HG03135 (cell line): ENCODE results near the gene PRICKLE4.
"Not testable (repeated sequence)": the region's sequence is repeated elsewhere in the genome, so short reads cannot be mapped to it uniquely, and the experiment has no call there.

ENCODE experiments used
- ATAC-seq: cut with Tn5 transposase; IDR thresholded peaks from one replicate; pipeline ENCODE4 v1.9.1; 2021; ENCODE audit warnings: mild to moderate bottlenecking, moderate library complexity; ENCODE audit not compliant: unreplicated experiment

The PRICKLE4 gene

DNA sequence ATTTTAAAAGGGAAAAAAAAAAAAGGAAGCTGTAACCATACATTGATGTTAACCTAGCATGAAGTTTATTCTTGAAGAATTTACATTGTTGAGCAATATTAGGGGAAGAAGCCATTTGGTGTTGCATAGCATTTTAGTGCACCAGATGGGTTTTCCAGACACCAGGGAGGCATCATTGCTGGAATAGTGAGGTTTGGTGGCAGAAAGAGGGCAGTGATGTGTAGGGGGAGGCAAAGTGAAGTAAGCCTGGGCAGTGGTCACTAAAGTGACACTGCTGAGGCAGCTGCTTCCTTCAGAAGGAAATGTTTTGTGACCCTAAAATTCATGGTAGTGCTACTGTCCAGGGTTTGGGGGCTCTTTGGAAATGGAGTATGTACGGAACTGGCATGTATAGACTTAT, 9.5 kb downstream of the PRICKLE4 start:
- no peak for ATAC-seq

DNA sequence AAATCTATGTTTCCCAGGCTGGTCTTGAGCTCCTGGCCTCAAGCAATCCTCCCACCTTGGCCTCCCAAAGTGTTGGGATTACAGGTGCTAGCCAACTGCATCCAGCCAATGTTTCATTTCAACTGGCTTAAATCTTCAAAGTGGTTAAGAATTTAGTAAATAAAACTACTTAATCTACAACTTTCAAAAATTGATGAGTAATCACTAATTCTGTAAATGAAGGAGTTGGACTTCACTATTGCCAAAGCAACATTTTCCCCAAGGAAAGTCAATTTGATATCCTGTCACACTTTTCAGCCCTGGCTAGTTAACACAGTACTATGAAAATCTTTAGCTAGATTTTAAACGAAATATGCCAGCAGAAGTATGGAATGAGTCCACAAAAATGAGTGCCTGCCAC, 10.7 kb downstream of the PRICKLE4 start:
- no peak for ATAC-seq

DNA sequence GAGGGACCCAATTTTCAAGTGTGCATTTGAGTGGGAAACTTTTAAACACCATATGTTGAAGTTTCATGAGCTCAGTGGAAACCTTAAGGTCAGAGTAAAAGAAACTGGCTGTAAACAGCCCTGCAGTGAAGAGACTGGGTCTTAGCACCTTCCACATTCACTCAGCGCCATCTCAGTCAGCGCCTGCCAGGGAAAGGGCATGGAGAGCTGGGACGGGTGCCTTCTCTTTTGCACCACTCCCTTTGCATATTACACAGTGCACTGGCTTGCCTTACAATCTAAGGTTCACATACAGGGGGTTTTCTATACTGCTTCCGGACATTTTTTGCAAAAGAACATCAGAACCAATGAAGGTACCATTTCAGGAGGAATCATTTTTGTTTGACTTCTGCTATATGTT, 11.4 kb downstream of the PRICKLE4 start:
- no peak for ATAC-seq

DNA sequence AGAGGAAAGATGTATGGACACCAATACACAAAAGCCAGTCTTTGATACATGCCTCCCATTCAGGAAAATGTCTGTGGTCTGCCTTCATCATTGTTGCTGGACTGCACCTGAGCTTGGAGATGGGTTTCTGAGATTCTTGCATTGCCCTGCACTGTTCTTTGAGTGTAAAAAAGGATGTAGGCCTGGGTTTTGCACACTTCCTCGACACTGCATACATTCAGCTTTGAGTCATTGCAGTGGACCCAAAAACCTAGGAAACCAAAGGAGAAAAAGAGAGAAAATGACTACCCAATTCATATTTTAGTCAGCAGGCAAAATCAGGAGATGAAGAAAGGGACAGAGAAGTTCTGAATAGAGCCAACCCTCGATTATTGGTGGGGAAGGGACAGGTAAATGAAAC, 15.9 kb downstream of the PRICKLE4 start:
- no peak for ATAC-seq

DNA sequence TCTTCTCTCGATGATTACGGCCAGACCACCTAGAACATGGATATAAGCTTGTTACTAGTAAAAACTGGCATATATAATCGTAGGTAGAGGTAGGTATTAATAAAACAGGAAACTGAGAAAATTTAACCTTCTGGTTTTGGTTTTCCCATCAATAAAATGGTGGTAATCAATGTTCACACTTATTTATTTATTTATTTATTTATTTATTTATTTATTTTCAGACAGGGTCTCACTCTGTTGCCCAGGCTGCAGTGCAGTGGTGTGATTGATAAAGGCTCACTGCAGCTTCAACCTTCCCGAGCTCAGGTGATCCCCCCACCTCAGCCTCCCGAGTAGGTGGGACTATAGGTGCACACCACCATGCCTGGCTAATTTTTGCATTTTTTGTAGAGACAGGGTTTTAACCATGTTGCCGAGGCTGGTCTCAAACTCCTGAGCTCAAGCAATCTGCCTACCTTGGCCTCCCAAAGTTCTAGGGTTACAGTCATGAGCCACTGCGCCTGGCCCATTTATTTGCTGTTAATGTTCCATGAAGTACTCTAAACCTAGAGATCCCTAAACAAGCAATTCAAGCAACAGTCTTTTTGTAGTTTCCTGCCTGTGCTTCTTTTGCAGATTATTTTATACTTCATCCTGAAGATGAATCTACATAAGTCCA, 18.4 kb downstream of the PRICKLE4 start:
- no peak for ATAC-seq

DNA sequence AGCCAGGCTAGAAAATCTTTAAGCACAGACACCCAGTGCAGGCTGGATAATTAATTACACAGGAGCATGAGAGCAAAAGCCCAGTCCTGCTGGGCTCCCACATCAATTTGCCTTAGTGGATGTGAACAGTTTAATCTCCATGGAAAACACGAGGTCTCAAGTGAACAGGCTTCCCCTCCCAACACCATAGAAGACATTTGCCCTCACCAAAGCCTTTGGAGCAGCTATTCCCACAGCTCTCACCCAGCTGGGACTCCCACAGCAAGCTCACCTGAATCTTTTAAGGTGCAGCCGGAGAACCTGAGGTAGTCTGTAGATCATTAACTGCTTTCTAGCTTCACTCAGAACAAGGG, 19.0 kb downstream of the PRICKLE4 start:
- no peak for ATAC-seq

DNA sequence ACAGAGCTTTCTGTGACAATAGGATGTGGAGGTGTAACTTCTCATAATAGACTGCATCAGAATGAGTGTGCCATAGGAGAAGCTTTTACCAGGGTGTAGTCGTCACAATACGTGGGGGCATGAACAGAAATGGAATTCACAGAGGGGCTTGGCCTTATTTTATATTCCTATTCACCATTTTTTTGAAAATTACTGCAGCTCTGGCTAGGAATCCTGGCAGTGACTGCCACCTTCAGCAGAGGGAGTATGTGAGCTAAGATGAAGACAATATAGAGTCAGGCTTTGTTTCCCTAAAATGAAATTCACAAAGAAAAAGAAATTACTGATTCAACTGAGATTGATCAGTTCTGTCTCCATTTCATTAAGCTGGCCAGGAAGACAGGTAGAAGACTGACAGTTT, 20.8 kb downstream of the PRICKLE4 start:
- ATAC-seq, result no peak

DNA sequence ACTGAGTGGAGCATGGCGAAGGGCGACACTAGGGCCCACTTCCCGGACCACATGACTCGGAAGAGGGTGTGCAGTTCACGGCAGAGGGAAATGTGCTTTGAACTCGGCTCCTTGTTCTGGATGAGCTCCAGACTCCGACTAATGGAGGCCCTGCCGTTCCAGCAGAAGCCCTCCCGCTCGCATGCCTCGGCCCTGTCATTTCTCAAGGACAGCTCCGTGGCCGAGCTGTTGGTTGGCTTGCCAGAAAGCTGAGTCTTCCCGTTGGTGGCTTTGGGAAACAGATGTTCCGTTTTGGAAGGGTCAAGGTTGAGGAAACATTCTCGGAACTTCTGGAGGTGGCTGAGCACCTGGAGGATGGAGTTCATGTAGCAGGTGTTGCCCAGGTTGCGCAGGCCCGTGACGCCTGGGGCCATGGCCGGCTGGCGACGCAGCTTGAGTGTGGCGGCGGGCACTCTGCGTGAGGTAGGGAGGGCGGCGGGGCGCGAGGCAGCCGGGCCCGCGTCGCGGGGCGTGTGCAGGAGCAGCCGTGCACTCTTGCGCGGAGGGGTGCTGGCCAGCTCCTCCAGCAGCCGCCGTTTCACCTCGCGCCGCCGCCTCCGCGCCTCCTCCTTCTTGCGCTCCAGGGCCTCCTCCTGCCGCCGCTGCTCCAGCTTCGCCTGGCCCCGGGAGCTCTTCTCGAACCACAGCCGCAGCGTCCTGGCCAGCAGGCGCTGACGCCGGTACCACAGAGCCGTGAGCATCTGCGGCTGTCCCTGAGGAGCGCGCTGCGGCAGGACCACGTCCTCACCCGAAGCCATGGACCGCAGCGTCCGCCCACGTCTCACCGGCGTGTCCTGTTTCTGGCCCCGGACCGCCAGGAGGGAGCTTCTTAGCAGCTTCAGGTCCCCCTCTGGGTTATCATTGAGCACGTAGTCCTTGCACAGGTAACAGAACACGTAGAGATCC, 25.5 kb downstream of the PRICKLE4 start:
- ATAC-seq, result no peak

DNA sequence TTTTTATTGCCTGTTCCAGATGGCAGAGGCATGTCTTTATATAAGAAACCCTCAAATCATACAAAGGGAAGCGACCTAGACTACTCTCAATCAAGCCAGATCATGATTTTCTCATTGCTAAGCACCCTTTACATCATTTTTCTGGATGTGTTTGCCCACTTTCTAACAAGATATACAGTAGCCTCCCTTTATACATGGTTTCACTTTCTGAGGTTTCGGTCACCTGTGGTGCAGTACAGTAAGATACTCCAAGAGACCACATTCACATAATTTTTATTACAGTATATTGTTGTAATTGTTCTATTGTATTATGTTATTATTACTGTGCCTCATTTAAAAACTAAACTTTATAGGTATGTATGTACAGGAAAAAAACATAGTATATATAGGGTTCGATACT, 30.5 kb downstream of the PRICKLE4 start:
- ATAC-seq, result no peak

DNA sequence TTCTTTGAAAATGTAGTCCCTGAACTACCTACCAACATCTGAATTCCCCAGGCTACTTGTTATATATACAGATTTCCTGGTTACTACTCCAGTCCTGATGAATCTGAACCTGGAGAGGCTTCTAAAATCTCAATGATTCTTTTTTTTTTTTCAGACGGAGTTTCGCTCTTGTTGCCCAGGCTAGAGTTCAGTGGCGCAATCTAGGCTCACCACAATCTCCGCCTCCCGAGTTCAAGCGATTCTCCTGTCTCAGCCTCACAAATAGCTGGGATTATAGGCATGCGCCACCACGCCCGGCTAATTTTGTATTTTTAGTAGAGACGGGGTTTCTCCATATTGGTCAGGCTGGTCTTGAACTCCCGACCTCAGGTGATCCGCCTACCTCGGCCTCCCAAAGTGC, 31.4 kb downstream of the PRICKLE4 start:
- ATAC-seq, result not testable (repeated sequence)

DNA sequence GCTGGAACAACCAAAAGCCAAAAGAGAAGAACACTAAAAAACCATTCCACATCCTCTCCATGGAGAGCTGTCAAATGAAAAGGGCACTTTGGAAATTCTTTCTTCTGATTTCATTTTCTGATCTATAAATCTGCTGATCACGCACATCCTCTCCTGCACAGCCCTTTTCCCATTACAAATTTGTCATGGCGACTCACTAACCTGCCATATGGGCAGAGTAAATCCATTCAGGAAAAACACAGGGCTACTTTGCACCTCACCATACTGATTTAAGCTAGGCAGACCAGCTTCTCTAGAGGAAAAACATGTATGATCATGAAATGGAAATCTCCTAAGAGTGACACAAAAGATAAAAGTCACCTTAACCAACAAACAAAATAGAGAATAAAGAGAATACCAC, 32.9 kb downstream of the PRICKLE4 start:
- ATAC-seq, result no peak

DNA sequence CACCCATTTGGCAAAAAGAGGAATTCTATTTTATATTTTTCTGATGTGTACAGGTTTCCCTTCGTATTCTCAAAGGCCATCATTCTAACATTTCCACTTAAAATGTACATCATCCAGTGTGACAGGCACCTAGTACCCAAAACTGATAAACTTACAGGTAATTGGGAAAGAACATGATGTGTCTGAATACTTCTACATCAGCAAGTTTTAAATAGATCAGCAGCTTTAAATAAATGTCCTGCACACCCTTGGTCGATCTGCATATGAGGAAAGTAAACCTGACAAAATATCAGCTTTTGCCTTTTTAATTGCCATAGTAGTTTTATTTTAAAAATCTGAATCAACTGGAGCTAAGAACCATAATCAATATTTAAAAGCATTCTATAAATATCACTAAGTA, 33.4 kb downstream of the PRICKLE4 start:
- no peak for ATAC-seq

DNA sequence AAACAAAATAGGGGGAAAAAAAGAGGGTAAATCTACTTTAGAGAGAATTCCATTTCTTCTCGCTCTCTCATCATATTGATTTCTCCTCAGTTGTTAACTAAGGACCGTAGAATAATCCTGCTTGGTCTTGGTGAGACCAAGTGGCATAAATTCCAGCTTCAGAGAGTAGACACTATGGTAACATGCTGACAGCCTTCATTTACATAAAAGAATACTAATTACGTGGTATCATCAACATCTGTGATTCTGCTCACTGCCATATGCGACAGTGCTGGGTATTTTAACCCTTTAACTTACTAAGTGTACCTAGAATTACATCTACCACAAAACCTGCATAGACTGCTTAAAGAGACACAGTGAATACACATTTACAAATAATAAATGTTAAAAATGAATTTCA, 34.0 kb downstream of the PRICKLE4 start:
- no peak for ATAC-seq

DNA sequence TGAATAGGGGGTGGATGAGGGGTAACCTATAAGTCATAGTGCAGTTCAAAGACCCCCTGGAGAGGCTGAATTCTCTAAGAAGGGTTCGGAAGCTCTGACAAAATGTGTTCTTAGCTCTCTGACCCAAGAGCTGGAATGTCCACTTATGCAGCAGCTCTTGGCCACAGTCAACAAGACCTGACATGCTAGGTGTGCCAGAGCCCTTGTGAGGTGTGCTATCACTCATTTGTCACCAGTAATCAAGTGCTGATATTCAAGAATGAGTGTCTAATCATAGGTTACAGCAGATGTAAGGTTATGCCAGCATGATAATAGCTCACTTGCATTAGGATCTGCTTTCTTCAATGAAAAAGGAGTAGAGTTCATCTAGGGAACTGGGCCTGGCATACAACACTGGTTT, 35.0 kb downstream of the PRICKLE4 start:
- no peak for ATAC-seq

DNA sequence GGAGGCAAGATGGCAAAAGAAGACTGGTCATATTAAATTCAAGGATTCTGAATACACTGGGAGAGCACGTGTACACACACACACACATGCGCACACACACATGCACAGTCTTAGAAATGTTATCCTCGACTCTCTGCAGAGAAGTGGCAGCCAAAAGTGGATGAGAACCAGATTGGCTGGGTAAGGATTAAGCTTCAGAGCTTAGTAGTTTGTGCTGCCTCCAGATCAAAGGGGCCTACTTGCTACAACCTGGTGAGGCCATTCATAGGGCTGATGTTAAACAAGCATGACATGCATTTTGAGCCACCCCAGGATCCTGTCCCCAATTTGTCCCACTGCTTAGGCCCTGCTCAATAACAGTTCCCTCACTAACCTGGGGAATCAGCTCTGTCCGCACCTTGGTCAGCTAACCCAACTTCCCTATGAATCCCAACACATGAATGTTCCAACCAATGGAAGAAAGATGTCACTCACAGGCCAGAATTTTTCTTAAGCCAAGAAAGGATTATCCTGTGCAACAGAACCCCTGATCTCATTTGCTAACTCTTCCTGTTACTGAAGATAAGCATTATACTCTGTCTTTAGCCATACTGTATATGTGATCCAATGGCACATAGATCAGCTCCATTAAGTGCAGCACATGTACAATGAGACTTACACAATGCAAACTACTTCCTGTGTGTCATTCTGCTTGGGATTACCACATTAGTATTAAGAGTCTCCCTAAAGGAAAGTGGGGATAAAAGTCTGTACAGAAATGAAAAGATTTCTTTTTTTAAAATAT, 37.9 kb downstream of the PRICKLE4 start:
- ATAC-seq, result no peak

DNA sequence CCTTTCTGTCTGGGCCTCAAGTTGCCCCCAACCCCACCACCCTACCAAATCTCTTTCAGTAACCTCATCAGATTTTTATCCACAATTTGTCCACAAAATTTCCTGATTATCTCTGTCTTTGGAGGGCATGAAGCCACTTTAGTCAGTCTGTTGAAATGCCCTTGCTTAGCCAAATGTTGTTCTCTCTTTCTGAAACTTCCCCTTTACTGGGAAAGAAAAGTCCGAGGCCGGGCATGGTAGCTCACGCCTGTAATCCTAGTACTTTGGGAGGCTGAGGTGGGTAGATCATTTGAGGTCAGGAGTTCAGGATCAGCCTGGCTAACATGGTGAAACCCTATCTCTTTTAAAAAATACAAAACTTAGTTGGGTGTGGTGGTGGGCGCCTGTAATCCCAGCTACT, 40.7 kb downstream of the PRICKLE4 start:
- no peak for ATAC-seq

DNA sequence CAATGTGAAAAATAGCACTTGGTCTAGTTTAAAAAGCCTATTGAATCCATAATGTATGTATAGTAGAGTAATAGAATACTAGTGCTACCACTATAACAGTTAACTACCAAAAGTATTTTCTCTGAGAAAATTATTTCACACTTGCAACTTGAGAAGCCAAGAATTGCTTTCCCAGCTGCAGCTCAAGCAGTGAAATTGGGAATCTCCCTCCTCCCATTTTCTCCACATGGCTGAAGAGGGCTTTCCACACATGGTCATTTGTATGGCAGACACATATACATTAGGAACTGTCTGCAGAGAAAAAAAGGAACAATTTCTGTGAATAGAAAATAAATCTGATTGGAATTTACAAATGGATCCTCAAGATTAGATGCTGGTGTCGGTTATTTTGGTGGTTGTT, 41.4 kb downstream of the PRICKLE4 start:
- no peak for ATAC-seq

DNA sequence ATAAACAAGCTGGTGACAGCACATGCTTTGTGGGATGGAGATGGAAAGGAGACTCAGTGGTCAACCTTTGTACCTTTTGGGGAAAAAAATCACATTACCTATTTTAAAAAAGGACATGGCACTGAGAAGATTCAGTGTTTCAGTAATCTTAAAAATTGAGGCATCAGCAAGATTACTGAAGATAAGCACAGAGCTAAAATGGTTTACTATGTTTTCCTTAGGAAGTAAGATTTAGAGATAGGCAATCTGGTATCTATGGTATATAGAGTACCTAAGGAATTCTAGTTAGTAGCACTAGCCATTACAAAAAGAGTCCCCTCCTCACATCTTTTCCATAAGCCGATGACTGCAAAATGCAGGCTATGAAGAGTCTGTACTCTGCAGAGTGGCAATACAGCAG, 42.6 kb downstream of the PRICKLE4 start:
- no peak for ATAC-seq

DNA sequence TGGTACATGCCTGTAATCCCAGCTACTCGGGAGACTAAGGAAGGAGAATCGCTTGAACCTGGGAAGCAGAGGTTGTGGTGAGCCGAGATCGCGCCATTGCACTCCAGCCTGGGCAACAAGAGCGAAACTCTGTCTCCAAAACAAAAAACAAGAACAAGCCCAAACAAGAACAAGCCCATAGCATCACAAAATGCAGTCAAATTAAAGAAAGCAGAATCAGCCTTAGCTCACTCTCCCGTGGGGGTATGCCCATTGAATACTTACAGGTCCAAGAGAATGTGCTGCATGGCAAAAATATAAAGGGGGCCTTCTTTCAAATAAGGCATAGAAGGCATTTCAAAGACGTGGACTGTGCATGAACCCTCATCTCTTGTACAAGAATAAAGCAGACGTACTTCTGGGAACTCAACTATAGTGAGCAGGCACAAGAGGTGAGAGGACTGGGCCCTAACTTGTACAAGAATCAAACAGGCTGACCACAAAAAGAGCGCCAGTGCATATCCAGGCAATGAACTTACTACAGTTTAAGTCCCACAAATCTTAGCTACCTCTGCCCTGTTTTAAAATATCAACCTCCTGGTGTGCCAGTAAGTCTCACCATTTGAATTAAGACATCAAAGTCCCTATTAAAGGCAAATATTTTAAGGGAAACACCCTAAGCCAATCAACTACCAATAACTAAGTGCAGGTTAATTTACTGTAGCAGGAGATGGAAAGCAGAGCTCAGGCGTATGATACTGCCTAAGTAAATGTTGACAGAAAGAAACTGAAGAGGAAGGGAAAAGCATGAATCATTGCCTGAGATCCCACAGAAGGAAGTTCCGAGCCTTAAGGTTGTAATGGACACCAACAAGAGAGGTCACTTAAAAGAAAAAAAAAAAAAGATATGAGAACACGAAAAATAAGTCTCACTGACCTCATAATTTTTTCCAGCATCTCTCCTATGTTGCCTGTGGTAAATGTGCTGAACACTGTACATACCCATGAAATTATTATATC, 44.3 kb downstream of the PRICKLE4 start:
- ATAC-seq, result no peak

DNA sequence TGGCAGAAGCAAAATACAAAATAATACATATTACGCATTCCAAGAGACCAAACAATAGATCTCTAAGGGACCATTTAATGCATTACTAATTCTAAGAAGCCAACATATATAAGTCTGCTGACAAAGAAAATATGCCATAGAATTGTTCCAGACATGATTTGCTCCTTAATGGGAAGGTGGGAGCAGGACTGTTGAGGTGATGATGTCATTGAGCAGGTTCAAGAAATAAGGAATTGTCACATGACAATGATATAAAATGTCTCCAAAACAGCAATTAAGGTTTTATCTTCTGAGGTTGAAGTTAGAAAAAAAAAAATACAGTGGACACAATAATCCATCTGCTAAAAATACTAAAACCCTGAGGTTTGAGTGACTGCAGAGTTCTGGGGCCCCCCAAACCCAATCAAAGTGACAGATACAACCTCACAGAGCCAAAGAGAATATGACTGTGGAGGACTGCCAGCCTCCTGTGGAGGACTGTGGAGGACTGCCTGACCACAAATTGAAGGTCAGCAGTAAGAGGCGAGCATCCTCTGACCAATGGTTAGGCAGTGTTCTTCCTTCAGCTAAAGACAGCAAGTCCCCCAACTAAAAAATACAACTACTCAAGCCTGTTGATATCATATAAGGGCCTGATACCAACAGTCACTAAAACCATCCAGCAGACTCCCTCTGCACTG, 45.9 kb downstream of the PRICKLE4 start:
- ATAC-seq, result no peak
